LNCAP (cell line): ENCODE results near the gene SPTBN5.

Experiments
- CTCF ChIP-seq: fragments of 450-650 bp; IDR thresholded peaks from 2 replicates; pipeline ENCODE4 v1.5.1; 2017; ENCODE audit warnings: mild to moderate bottlenecking

Gene SPTBN5

DNA sequence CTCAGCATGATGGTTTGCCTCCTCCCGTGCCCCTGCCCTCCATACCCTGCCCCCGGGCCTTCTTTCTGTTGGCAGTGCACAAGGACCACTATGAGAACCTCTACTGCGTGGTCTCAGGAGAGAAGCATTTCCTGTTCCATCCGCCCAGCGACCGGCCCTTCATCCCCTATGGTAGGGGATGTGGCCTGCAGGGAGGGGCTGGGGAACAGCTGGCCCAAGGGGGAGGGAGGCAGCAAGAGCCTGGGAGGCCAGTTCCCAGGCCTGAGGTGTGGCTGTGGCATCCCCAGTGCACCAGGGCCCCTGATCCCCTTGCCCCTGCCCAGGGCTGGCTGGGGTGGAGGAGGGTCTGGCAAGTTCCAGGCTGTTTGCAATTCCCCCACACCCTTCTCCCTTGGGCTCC, 57.8 kb downstream of the SPTBN5 start:
- no peak for TF ChIP-seq CTCF

- TF ChIP-seq CTCF: no peak
Observed at GRCh38 chr15:41834096-41834495, 59.8 kb downstream of the SPTBN5 start.

GRCh38 chr15:41832875-41833274, 61.0 kb downstream of the SPTBN5 start:
- TF ChIP-seq CTCF: no peak

GRCh38 chr15:41832208-41832607, 61.6 kb downstream of the SPTBN5 start:
- TF ChIP-seq CTCF: no peak

DNA sequence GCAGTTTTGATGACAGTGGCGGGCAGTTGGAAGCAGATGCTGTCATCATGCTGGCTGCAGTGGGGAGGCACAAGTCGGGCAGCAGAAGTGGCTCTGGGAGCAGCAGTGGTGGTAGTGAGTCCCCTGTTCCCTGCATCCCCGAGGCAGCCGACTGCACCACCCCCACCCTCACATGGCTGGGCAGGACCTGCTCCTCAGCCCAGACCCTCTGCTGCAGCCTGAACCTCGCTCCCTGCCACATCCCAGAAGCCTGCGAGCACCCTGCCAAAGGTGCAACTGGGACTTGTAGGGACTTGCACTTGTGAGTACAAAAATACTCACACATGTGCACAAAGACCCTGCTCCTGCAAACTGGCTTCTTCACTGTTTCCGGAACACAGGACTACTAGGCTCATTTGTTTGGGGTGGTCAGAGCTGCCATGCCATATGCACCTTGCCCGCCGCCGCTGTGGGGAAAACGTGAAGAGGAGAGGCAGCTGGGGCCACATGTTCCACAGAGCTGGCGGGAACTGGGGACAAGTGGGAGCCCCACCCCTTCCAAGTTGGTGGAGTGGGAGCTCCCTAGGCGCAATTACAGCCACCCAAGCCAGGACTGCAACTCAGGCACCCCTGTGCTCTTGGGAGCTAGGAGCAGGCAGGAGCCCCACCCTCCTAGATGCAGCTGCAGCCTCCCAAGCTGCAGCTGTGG, 63.8 kb downstream of the SPTBN5 start:
- no peak for TF ChIP-seq CTCF

DNA sequence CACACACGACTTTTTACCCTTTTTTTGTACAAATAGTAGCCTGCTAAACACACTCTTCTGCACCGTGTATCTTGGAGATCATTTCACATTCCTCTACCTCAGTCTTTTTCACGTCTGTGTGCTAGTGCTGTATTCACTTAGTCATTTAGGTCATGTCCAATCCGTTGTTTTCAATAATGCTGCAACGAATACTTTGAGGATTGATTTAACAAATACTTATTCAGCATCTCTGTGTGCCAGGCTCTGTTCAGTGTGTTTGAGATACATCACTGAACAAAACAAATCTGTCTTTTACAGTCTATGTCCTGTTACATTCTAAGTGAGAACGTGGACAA, 65.1 kb downstream of the SPTBN5 start:
- no peak for TF ChIP-seq CTCF

DNA sequence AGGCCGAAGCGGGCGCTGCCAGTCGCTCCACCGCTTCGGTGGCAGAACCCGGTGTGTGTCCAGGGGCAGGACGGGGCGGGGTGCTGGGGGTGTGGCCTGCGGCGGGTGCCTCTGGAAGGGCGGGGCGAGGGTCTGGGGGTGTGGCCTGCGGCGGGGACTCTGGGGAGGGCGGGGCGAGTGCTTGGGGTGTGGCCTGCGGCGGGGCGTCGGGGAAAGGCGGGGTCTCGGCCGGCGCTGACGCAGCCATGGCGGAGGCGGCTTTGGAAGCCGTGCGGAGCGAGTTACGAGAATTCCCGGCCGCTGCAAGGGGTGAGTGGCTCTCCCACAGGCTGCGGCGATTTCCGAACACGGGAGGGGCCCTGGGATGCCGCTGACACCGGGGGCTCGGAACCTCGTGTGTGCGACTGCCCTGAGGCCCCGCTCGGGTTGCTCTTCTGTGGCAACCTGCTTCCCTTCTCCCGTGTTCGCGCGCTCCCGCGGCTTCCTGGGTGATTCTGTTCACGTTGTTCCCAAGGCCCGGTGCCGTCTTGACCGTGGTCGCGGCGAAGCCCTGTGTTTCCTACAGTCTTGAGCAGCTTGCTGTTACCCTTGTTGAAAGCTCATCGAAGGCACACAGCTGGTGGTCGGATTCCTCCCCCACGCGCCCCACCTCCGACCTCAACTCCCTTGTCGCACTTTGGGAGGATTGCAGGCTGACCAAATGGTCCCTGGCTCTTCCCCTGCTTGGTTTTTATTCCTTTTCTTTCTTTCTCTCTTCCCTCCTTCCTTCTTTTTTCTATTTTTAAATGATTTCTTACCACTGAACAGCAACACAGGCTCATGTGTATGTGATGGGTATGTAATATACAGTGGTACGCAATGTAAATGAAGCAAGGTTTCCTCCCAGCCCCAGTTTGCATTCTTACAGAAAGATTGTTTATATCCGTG, 65.7 kb downstream of the SPTBN5 start, which contains the start of gene JMJD7:
JMJD7 (plus strand) TSS at position 213 of the 927 bp plus-strand sequence; CDS start at position 246, 33 bp downstream.
- no peak for TF ChIP-seq CTCF
